GM23248 (cell line): ENCODE measurements around the gene CWC27. TPM values are rescaled to one million over a fixed set of nuclear protein-coding genes. Genes with fewer than 3 reads are reported as not detected.
A peak's percentile ranks its signal among the peaks of the same experiment; 100 is the strongest.

Experiments used
- DNase-seq: peaks from one replicate; pipeline ENCODE4 v3.0.0-alpha.2; 2015
- H2AFZ ChIP-seq: fragments of 200-600 bp; sonication (generic); 2 replicates; pipeline ENCODE4 v1.6.1; 2016; ENCODE audit warnings: antibody characterized with exemption
- H3F3A ChIP-seq: fragments of 200-600 bp; sonication (generic); 2 replicates; pipeline ENCODE4 v1.6.1; 2016; ENCODE audit warnings: mild to moderate bottlenecking, antibody characterized with exemption, mixed run types; ENCODE audit not compliant: insufficient read depth
- H3K27ac ChIP-seq: fragments of 200-600 bp; sonication (generic); 2 replicates; pipeline ENCODE4 v1.5.1; 2016; ENCODE audit warnings: mild to moderate bottlenecking
- H3K27me3 ChIP-seq: fragments of 200-600 bp; sonication (generic); replicated peaks from 2 replicates; pipeline ENCODE4 v1.6.1; 2016; ENCODE audit warnings: mild to moderate bottlenecking; ENCODE audit not compliant: insufficient read depth
- H3K36me3 ChIP-seq: fragments of 200-600 bp; sonication (generic); 2 replicates; pipeline ENCODE4 v1.6.1; 2016; ENCODE audit warnings: low read depth, mild to moderate bottlenecking
- H3K4me1 ChIP-seq: fragments of 200-600 bp; sonication (generic); 2 replicates; pipeline ENCODE4 v1.6.1; 2016; ENCODE audit warnings: mild to moderate bottlenecking; ENCODE audit not compliant: insufficient read depth
- H3K4me2 ChIP-seq: fragments of 200-600 bp; sonication (generic); one replicate; pipeline ENCODE4 v1.6.1; 2016; ENCODE audit warnings: mild to moderate bottlenecking; ENCODE audit not compliant: unreplicated experiment
- H3K4me3 ChIP-seq: fragments of 200-600 bp; sonication (generic); 2 replicates; pipeline ENCODE4 v1.5.1; 2016; ENCODE audit warnings: mild to moderate bottlenecking
- H3K79me2 ChIP-seq: fragments of 200-600 bp; sonication (generic); 2 replicates; pipeline ENCODE4 v1.6.1; 2016; ENCODE audit warnings: mild to moderate bottlenecking; ENCODE audit not compliant: insufficient read depth
- H3K9ac ChIP-seq: fragments of 200-600 bp; sonication (generic); 2 replicates; pipeline ENCODE4 v1.6.1; 2016; ENCODE audit warnings: mild to moderate bottlenecking
- H3K9me2 ChIP-seq: fragments of 200-600 bp; sonication (generic); 2 replicates; pipeline ENCODE4 v1.6.1; 2016; ENCODE audit warnings: mixed run types, mild to moderate bottlenecking, moderate library complexity; ENCODE audit not compliant: insufficient read depth
- H3K9me3 ChIP-seq: fragments of 200-600 bp; sonication (generic); one replicate; pipeline ENCODE4 v1.6.1; 2017; ENCODE audit warnings: low read depth
- H4K20me1 ChIP-seq: fragments of 200-600 bp; sonication (generic); 2 replicates; pipeline ENCODE4 v1.6.0; 2016; ENCODE audit not compliant: insufficient read depth
- EZH2 ChIP-seq: fragments of 200-600 bp; sonication (generic); IDR thresholded peaks from 2 replicates; pipeline ENCODE4 v1.6.1; 2018; ENCODE audit warnings: antibody characterized with exemption, mild to moderate bottlenecking; ENCODE audit not compliant: insufficient read depth, poor library complexity, severe bottlenecking
- EZH2phosphoT487 ChIP-seq: fragments of 200-600 bp; sonication (generic); IDR thresholded peaks from 2 replicates; pipeline ENCODE4 v1.6.1; 2018; ENCODE audit warnings: antibody characterized with exemption, moderate library complexity, mild to moderate bottlenecking, low read depth; ENCODE audit not compliant: insufficient read depth
- WGBS, 2 experiments: methylation state at CpG; one replicate each; pipeline ENCODE4 v1.1.6; 2015 to 2017; ENCODE audit warnings: low lambda C conversion rate in 2 of 2, low coverage in 1 of 2; ENCODE audit errors: missing lambda C conversion rate in 2 of 2; 5-methylcytosine and 5-hydroxymethylcytosine counted together
- in situ Hi-C: fragments of 300-500 bp; cut with MboI; formaldehyde crosslinking; loops from 2 replicates; pipeline ENCODE4 v1.15.0; 2020
- polyA plus RNA-seq: library from polyadenylated mRNA; unstranded; fragments of >200 nt; fragmentation: Nextera tagmentation; extraction: Ambion mirVana; gene quantifications from 2 replicates; pipeline ENCODE4 v1.2.1, GENCODE V29; 2016
- total RNA-seq: library from RNA; depleted of rRNA; stranded (reverse); fragments of >200 nt; shearing (Covaris generic); gene quantifications from 2 replicates; pipeline ENCODE4 v1.2.3, GENCODE V29; 2014

CWC27 gene
- total and polyA plus RNA-seq, 2 experiments from 2014 or later: 22.7 to 30.5 TPM

DNA sequence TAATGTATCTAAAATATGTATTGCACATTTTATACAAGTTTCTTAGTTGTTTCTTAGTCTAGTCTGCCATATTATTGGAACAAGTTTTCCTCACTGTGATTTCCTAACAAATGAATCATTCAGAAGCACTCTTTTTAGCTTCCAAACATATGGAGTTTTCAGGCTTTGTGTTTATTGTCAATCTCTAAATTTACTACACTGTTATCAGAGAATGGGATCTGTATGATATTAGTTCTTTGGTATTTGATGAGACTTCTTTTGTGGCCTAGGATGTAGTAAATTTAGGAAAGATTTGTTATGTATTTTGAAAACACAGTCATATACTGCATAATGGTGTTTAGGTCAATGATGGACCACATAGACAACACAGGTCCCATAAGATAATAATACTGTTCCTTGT is 25.9 kb upstream of the CWC27 start:
- H3K27me3 ChIP-seq: no peaks in the 10 kb centered on the region
- no peaks in the 10 kb centered on the region for H3K9me3 ChIP-seq
- no peak overlapping the region for H2AFZ ChIP-seq
- TF ChIP-seq EZH2phosphoT487 (no peak), EZH2 (no peak)
- no peak overlapping the region for H3K27ac ChIP-seq
- H3K4me2 ChIP-seq: no peak overlapping the region
- no peaks in the 10 kb centered on the region for H4K20me1 ChIP-seq
- H3F3A ChIP-seq: no peaks in the 10 kb centered on the region
- H3K79me2 ChIP-seq: peaks cover 40% of the 10 kb centered on the region; the same call in 1 of the 2 replicates
- H3K9ac ChIP-seq: no peak overlapping the region
- H3K9me2 ChIP-seq: no peaks in the 10 kb centered on the region
- peak; percentile 28 for DNase-seq
- peaks cover 21% of the 10 kb centered on the region for H3K36me3 ChIP-seq
- in situ Hi-C loops: no loop called here
- H3K4me3 ChIP-seq: no peak overlapping the region
- H3K4me1 ChIP-seq: peaks cover 13% of the 10 kb centered on the region

- WGBS, 2 experiments: 95 to 100% methylated on average over 1 of the region's 1 CpG
- H3K9ac ChIP-seq: no peak overlapping the region
- in situ Hi-C loops: no loop called here
- peaks cover 45% of the 10 kb centered on the region for H3K79me2 ChIP-seq
- H3K36me3 ChIP-seq: peaks cover 11% of the 10 kb centered on the region
- H3K4me1 ChIP-seq: peaks cover 13% of the 10 kb centered on the region
- DNase-seq: no peak
- no peaks in the 10 kb centered on the region for H3K27me3 ChIP-seq
- no peak overlapping the region for H2AFZ ChIP-seq
- no peaks in the 10 kb centered on the region for H3K9me3 ChIP-seq
- no peaks in the 10 kb centered on the region for H3K9me2 ChIP-seq
- H4K20me1 ChIP-seq: no peaks in the 10 kb centered on the region
- TF ChIP-seq EZH2 (no peak), EZH2phosphoT487 (no peak)
- H3K4me2 ChIP-seq: no peak overlapping the region
- H3K4me3 ChIP-seq: no peak overlapping the region
- H3F3A ChIP-seq: no peaks in the 10 kb centered on the region
- no peak overlapping the region for H3K27ac ChIP-seq
Observed at GRCh38 chr5:64744914-64745313, 23.8 kb upstream of the CWC27 start.

- H3K9ac ChIP-seq: no peak overlapping the region
- H3K27me3 ChIP-seq: no peaks in the 10 kb centered on the region
- H2AFZ ChIP-seq: no peak overlapping the region
- peaks cover 58% of the 10 kb centered on the region for H3K79me2 ChIP-seq
- no peaks in the 10 kb centered on the region for H3K9me2 ChIP-seq
- H3K27ac ChIP-seq: no peak overlapping the region
- in situ Hi-C loops: no loop called here
- H3K4me1 ChIP-seq: peaks cover 13% of the 10 kb centered on the region
- no peak overlapping the region for H3K4me3 ChIP-seq
- TF ChIP-seq EZH2 (no peak), EZH2phosphoT487 (no peak)
- 70 to 78% methylated on average over 1 of the region's 1 CpG for WGBS, 2 experiments
- peak; percentile 31 for DNase-seq
- H3K36me3 ChIP-seq: no peaks in the 10 kb centered on the region
- no peak overlapping the region for H3K4me2 ChIP-seq
- no peaks in the 10 kb centered on the region for H4K20me1 ChIP-seq
- H3F3A ChIP-seq: no peaks in the 10 kb centered on the region
- H3K9me3 ChIP-seq: no peaks in the 10 kb centered on the region
Observed at GRCh38 chr5:64746446-64746845, 22.3 kb upstream of the CWC27 start.

DNA sequence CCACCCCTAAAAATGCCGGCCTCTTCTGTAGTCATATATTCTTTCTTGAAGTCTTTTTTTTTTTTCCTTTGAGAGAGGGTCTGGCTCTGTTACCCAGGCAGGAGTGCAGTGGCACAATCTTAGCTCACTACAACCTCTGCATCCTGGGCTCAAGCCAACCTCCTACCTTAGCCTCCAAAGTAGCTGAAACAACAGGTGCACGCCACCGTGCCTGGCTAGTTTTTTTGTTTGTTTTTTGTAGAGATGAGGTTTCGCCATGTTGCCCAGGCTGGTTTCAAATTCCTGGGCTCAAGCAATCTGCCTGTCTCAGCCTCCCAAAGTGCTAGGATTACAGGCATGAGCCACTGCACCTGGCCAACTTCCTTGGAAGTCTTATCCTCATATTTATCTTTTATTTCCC is 19.3 kb upstream of the CWC27 start:
- no peak for DNase-seq
- no peaks in the 10 kb centered on the region for H3F3A ChIP-seq
- peaks cover 67% of the 10 kb centered on the region for H3K79me2 ChIP-seq
- WGBS, 2 experiments: 93 to 98% methylated on average over 4 of the region's 4 CpGs
- no peaks in the 10 kb centered on the region for H3K9me3 ChIP-seq
- TF ChIP-seq EZH2phosphoT487 (no peak), EZH2 (no peak)
- H3K36me3 ChIP-seq: peaks cover 10% of the 10 kb centered on the region; the same call in 1 of the 2 replicates
- no peak overlapping the region for H3K27ac ChIP-seq
- in situ Hi-C loops: no loop called here
- no peak overlapping the region for H3K9ac ChIP-seq
- 0 out of 2 replicates have a peak, but pooled peaks cover 5% of the 10 kb centered on the region for H3K4me1 ChIP-seq
- no peaks in the 10 kb centered on the region for H3K27me3 ChIP-seq
- no peaks in the 10 kb centered on the region for H4K20me1 ChIP-seq
- H3K4me3 ChIP-seq: no peak overlapping the region
- no peak overlapping the region for H2AFZ ChIP-seq
- no peak overlapping the region for H3K4me2 ChIP-seq
- H3K9me2 ChIP-seq: no peaks in the 10 kb centered on the region

- peaks cover 81% of the 10 kb centered on the region for H3K79me2 ChIP-seq
- no peak overlapping the region for H3K4me3 ChIP-seq
- no peaks in the 10 kb centered on the region for H3K9me2 ChIP-seq
- no peak overlapping the region for H3K27ac ChIP-seq
- no peaks in the 10 kb centered on the region for H3K9me3 ChIP-seq
- H3K4me2 ChIP-seq: no peak overlapping the region
- no peaks in the 10 kb centered on the region for H3K4me1 ChIP-seq
- 99 to 100% methylated on average over 2 of the region's 2 CpGs for WGBS, 2 experiments
- in situ Hi-C loops: no loop called here
- no peak overlapping the region for H2AFZ ChIP-seq
- H3K27me3 ChIP-seq: no peaks in the 10 kb centered on the region
- no peaks in the 10 kb centered on the region for H3F3A ChIP-seq
- H3K9ac ChIP-seq: no peak overlapping the region
- DNase-seq: no peak
- TF ChIP-seq EZH2phosphoT487 (no peak), EZH2 (no peak)
- H4K20me1 ChIP-seq: no peaks in the 10 kb centered on the region
- H3K36me3 ChIP-seq: peaks cover 10% of the 10 kb centered on the region; the same call in 1 of the 2 replicates
Observed at GRCh38 chr5:64754066-64754465, 14.7 kb upstream of the CWC27 start.
